ENCODE results near the gene UPK3B. TPM values are rescaled to one million over a fixed set of nuclear protein-coding genes. Genes with fewer than 3 reads are reported as not detected.

Gene UPK3B
- total and polyA plus RNA-seq, 2 donors (not counting 3 experiments of a cell fraction or from before 2014, with no cell fraction given): 0.77 TPM; not detected in 1

GRCh38 chr7:76513817-76514799, 3.8 kb downstream of the UPK3B start:
- no peak for FAIRE-seq
- dilution Hi-C loops (cut with MboI; ENCODE audit: extremely low pct_ligation_motif_present, low sequenced_read_pairs): no loop called here
- POLR2A ChIA-PET: no interaction called here

More at GRCh38 chr7:76513817-76514799, 3.8 kb downstream of the UPK3B start:
- no peak for TF ChIP-seq EZH2 (IDR thresholded peaks at IDR 0.05; ENCODE audit: borderline replicate concordance, low read depth, low read length, severe bottlenecking)
- no peak for TF ChIP-seq MAX (IDR thresholded peaks at IDR 0.05; ENCODE audit: insufficient read depth, insufficient read length)
- TF ChIP-seq JUN (IDR thresholded peaks at IDR 0.05; ENCODE audit: borderline replicate concordance, insufficient read depth, insufficient read length, low read depth): no peak
- TF ChIP-seq POLR2AphosphoS5 (IDR thresholded peaks at IDR 0.05; ENCODE audit: insufficient read depth, low read depth, low read length): no peak
- TF ChIP-seq, protein P1, sequence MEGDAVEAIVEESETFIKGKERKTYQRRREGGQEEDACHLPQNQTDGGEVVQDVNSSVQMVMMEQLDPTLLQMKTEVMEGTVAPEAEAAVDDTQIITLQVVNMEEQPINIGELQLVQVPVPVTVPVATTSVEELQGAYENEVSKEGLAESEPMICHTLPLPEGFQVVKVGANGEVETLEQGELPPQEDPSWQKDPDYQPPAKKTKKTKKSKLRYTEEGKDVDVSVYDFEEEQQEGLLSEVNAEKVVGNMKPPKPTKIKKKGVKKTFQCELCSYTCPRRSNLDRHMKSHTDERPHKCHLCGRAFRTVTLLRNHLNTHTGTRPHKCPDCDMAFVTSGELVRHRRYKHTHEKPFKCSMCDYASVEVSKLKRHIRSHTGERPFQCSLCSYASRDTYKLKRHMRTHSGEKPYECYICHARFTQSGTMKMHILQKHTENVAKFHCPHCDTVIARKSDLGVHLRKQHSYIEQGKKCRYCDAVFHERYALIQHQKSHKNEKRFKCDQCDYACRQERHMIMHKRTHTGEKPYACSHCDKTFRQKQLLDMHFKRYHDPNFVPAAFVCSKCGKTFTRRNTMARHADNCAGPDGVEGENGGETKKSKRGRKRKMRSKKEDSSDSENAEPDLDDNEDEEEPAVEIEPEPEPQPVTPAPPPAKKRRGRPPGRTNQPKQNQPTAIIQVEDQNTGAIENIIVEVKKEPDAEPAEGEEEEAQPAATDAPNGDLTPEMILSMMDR (IDR thresholded peaks at IDR 0.05; ENCODE audit: extremely low read depth in 1 of 2, insufficient read depth in 1 of 2, low read depth in 1 of 2, low read length in 2 of 2): no peak
- no peak for TF ChIP-seq POLR2A (IDR thresholded peaks at IDR 0.05; ENCODE audit: low read depth, low read length)
- no peak for TF ChIP-seq GATA2 (IDR thresholded peaks at IDR 0.05; ENCODE audit: insufficient read depth, insufficient read length, low read depth, low read length)
- no peak for TF ChIP-seq FOS (IDR thresholded peaks at IDR 0.05; ENCODE audit: borderline replicate concordance, insufficient read depth, low read length)
- TF ChIP-seq MYC (IDR thresholded peaks at IDR 0.05; ENCODE audit: low read depth, low read length): no peak
- no peaks in the 10 kb centered on the region for H3K9me1 ChIP-seq (replicated peaks; ENCODE audit: control insufficient read depth, extremely low read depth, insufficient read depth, low read length)
- no peaks in the 10 kb centered on the region for H3K9me3 ChIP-seq (replicated peaks; ENCODE audit: control insufficient read depth, insufficient read depth, low read length)
- intact Hi-C loops (cut with micrococcal nuclease): no loop called here
- CTCF ChIA-PET: interaction anchor here (1.1 kb wide), 1 partner anchor 599 kb away, joined by 3 read pairs; no protein-coding TSS in a partner anchor
- H3K79me2 ChIP-seq (ENCODE audit: control insufficient read depth, insufficient read depth, low read length): no peaks in the 10 kb centered on the region
- H3K4me3 ChIP-seq (replicated peaks in 1 of 3; ENCODE audit: insufficient read depth in 1 of 3, low read depth in 1 of 3, low read length in 3 of 3): no peak overlapping the region
- no peaks in the 10 kb centered on the region for H4K20me1 ChIP-seq (replicated peaks; ENCODE audit: control insufficient read depth, extremely low read depth, insufficient read depth, low read length)
- no peaks in the 10 kb centered on the region for H3K27me3 ChIP-seq (ENCODE audit: control insufficient read depth in 2 of 2, insufficient read depth in 2 of 2, low read length in 2 of 2)
- DNase-seq (ENCODE audit: low read depth, low spot score): no peak
- BruUV-seq (replicated peaks): no TSS peak
- no peaks in the 10 kb centered on the region for H3K4me1 ChIP-seq (ENCODE audit: control insufficient read depth, extremely low read depth, insufficient read depth, low read length)
- no peak overlapping the region for H3K4me2 ChIP-seq (ENCODE audit: insufficient read depth, low read length)
- H3K9ac ChIP-seq (replicated peaks; ENCODE audit: extremely low read depth, insufficient read depth, low read length): no peak overlapping the region
- no peak overlapping the region for H2AFZ ChIP-seq (ENCODE audit: low read depth, low read length)
- no peaks in the 10 kb centered on the region for H3K36me3 ChIP-seq (ENCODE audit: control insufficient read depth in 2 of 2, extremely low read depth in 1 of 2, insufficient read depth in 2 of 2, low read length in 2 of 2)
- H3K27ac ChIP-seq (ENCODE audit: insufficient read depth, low read depth, low read length): no peak overlapping the region
